ENCODE data around the gene PPA2.

PPA2 gene

GRCh38 chr4:105458001-105458400 lies 15.9 kb downstream of the PPA2 start:
- no peak for TF ChIP-seq EZH2phosphoT487 (IDR thresholded peaks at IDR 0.05; ENCODE audit: low read depth)
- TF ChIP-seq, protein P1, sequence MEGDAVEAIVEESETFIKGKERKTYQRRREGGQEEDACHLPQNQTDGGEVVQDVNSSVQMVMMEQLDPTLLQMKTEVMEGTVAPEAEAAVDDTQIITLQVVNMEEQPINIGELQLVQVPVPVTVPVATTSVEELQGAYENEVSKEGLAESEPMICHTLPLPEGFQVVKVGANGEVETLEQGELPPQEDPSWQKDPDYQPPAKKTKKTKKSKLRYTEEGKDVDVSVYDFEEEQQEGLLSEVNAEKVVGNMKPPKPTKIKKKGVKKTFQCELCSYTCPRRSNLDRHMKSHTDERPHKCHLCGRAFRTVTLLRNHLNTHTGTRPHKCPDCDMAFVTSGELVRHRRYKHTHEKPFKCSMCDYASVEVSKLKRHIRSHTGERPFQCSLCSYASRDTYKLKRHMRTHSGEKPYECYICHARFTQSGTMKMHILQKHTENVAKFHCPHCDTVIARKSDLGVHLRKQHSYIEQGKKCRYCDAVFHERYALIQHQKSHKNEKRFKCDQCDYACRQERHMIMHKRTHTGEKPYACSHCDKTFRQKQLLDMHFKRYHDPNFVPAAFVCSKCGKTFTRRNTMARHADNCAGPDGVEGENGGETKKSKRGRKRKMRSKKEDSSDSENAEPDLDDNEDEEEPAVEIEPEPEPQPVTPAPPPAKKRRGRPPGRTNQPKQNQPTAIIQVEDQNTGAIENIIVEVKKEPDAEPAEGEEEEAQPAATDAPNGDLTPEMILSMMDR (IDR thresholded peaks at IDR 0.05; ENCODE audit: low read depth, low read length) = no peak
- H3K4me1 ChIP-seq (ENCODE audit: low read length) = peaks cover 12% of the 10 kb centered on the region
- H3K4me2 ChIP-seq (ENCODE audit: low read length) = no peak overlapping the region
- H2AFZ ChIP-seq (ENCODE audit: low read depth, low read length) = no peak overlapping the region
- H3K9me3 ChIP-seq (ENCODE audit: insufficient read depth, low read length) = no peaks in the 10 kb centered on the region
- H3K4me3 ChIP-seq (ENCODE audit: low read length) = no peak overlapping the region
- H3K36me3 ChIP-seq (replicated peaks; ENCODE audit: low read depth, low read length) = peaks cover 20% of the 10 kb centered on the region
- H3K9ac ChIP-seq (ENCODE audit: low read length) = no peak overlapping the region
- H3K27ac ChIP-seq (ENCODE audit: low read length) = no peak overlapping the region
- H3K79me2 ChIP-seq (ENCODE audit: low read length) = peaks cover 52% of the 10 kb centered on the region
- peaks cover 55% of the 10 kb centered on the region for H4K20me1 ChIP-seq (ENCODE audit: insufficient read depth, low read length)
- no peaks in the 10 kb centered on the region for H3K27me3 ChIP-seq (ENCODE audit: low read depth, low read length)

DNA sequence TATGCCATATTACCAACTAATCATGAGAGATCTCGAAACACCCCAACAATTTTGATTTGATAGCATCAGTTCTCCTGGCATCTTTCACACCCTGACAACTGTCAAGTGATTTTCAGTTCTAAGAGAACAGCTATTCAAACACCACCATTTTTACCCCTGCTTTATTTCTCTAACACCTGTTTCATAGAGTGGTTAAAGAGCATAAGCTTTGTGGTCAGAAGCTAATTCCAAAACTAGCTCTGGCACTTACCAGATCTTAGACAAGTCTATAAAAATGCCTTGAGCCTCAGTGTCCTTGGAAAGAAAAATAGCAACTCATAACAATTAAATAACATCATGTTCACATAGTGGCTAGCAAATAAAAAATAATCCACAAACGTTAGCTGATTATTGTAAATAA lies 17.9 kb downstream of the PPA2 start:
- peaks cover 29% of the 10 kb centered on the region for H3K36me3 ChIP-seq (replicated peaks; ENCODE audit: low read depth, low read length)
- H3K4me1 ChIP-seq (ENCODE audit: low read length) = peaks cover 13% of the 10 kb centered on the region
- no peaks in the 10 kb centered on the region for H3K9me3 ChIP-seq (ENCODE audit: insufficient read depth, low read length)
- no peaks in the 10 kb centered on the region for H3K27me3 ChIP-seq (ENCODE audit: low read depth, low read length)
- H4K20me1 ChIP-seq (ENCODE audit: insufficient read depth, low read length) = peaks cover 46% of the 10 kb centered on the region
- H3K4me2 ChIP-seq (ENCODE audit: low read length) = no peak overlapping the region
- H3K27ac ChIP-seq (ENCODE audit: low read length) = no peak overlapping the region
- TF ChIP-seq, protein P1 (IDR thresholded peaks at IDR 0.05; ENCODE audit: low read depth, low read length) = no peak
- no peak for TF ChIP-seq EZH2phosphoT487 (IDR thresholded peaks at IDR 0.05; ENCODE audit: low read depth)
- H3K4me3 ChIP-seq (ENCODE audit: low read length) = no peak overlapping the region
- H3K9ac ChIP-seq (ENCODE audit: low read length) = no peak overlapping the region
- H2AFZ ChIP-seq (ENCODE audit: low read depth, low read length) = no peak overlapping the region
- peaks cover 56% of the 10 kb centered on the region for H3K79me2 ChIP-seq (ENCODE audit: low read length)

DNA sequence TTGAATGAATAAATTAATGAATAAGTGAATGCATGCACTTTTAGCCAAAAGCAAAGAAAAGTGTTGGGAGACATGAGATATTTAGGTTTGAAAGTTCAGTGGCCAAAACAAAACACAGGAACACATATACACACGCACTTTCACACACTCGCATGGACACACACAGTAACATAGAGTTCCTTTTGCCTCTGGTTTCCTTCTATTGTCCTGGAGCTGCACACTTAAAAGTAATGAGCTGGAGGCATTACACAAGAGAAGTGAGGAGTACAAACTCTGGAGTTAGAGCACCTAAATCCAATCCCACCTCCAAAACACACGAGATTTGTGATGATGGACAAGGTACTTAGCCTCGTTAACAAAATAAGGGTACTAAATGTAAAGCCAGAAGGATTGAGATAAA lies 18.7 kb downstream of the PPA2 start:
- H3K9me3 ChIP-seq (ENCODE audit: insufficient read depth, low read length) = no peaks in the 10 kb centered on the region
- peaks cover 41% of the 10 kb centered on the region for H4K20me1 ChIP-seq (ENCODE audit: insufficient read depth, low read length)
- H3K4me2 ChIP-seq (ENCODE audit: low read length) = no peak overlapping the region
- peaks cover 31% of the 10 kb centered on the region for H3K36me3 ChIP-seq (replicated peaks; ENCODE audit: low read depth, low read length)
- peaks cover 13% of the 10 kb centered on the region for H3K4me1 ChIP-seq (ENCODE audit: low read length)
- H3K9ac ChIP-seq (ENCODE audit: low read length) = no peak overlapping the region
- H3K4me3 ChIP-seq (ENCODE audit: low read length) = no peak overlapping the region
- peaks cover 52% of the 10 kb centered on the region for H3K79me2 ChIP-seq (ENCODE audit: low read length)
- no peak overlapping the region for H3K27ac ChIP-seq (ENCODE audit: low read length)
- no peak overlapping the region for H2AFZ ChIP-seq (ENCODE audit: low read depth, low read length)
- H3K27me3 ChIP-seq (ENCODE audit: low read depth, low read length) = no peaks in the 10 kb centered on the region
- no peak for TF ChIP-seq EZH2phosphoT487 (IDR thresholded peaks at IDR 0.05; ENCODE audit: low read depth)
- TF ChIP-seq, protein P1 (IDR thresholded peaks at IDR 0.05; ENCODE audit: low read depth, low read length) = no peak

GRCh38 chr4:105453550-105454205 lies 20.2 kb downstream of the PPA2 start:
- peaks cover 13% of the 10 kb centered on the region for H3K4me1 ChIP-seq (ENCODE audit: low read length)
- H3K27ac ChIP-seq (ENCODE audit: low read length) = peak overlapping the region; percentile 22; the same call in 1 of the 2 replicates
- peaks cover 39% of the 10 kb centered on the region for H3K79me2 ChIP-seq (ENCODE audit: low read length)

More at GRCh38 chr4:105453550-105454205, 20.2 kb downstream of the PPA2 start:
- Histone ChIP-seq H3K36me3 (replicated peaks; ENCODE audit: low read depth, low read length) (peaks cover 34% of the 10 kb centered on the region), H3K9me3 (ENCODE audit: insufficient read depth, low read length) (no peaks in the 10 kb centered on the region), H3K4me3 (ENCODE audit: low read length) (peak overlapping the region; percentile 37), H2AFZ (ENCODE audit: low read depth, low read length) (no peak overlapping the region), H4K20me1 (ENCODE audit: insufficient read depth, low read length) (peaks cover 33% of the 10 kb centered on the region), H3K9ac (ENCODE audit: low read length) (no peak overlapping the region), H3K27me3 (ENCODE audit: low read depth, low read length) (no peaks in the 10 kb centered on the region), H3K4me2 (ENCODE audit: low read length) (peak overlapping the region; percentile 66)
- no peak for TF ChIP-seq EZH2phosphoT487 (IDR thresholded peaks at IDR 0.05; ENCODE audit: low read depth)
- TF ChIP-seq, protein P1 (IDR thresholded peaks at IDR 0.05; ENCODE audit: low read depth, low read length) = peak; percentile 52

Data from OCI-LY3 (cell line).